LNCaP clone FGC (cell line): ENCODE results near the gene OSBPL1A.

Source experiments
- DNase-seq: peaks from one replicate; pipeline ENCODE4 v3.0.0-alpha.2; 2011; ENCODE audit warnings: low read depth
- H3K4me3 ChIP-seq: 2 replicates; pipeline ENCODE4 v1.5.1; 2011; ENCODE audit warnings: mild to moderate bottlenecking, low read depth, low read length, control low read depth
- CTCF ChIP-seq: IDR thresholded peaks from 2 replicates; pipeline ENCODE4 v1.5.1; 2012; ENCODE audit warnings: mild to moderate bottlenecking; ENCODE audit not compliant: control insufficient read depth, insufficient read depth; ENCODE audit errors: extremely low read depth

OSBPL1A gene

GRCh38 chr18:24248359-24248758, 149.3 kb downstream of the OSBPL1A start:
- no peak for TF ChIP-seq CTCF
- no peak overlapping the region for H3K4me3 ChIP-seq
- DNase-seq: no peak

GRCh38 chr18:24246143-24246542, 151.5 kb downstream of the OSBPL1A start:
- TF ChIP-seq CTCF: no peak
- no peak for DNase-seq
- H3K4me3 ChIP-seq: no peak overlapping the region

DNA sequence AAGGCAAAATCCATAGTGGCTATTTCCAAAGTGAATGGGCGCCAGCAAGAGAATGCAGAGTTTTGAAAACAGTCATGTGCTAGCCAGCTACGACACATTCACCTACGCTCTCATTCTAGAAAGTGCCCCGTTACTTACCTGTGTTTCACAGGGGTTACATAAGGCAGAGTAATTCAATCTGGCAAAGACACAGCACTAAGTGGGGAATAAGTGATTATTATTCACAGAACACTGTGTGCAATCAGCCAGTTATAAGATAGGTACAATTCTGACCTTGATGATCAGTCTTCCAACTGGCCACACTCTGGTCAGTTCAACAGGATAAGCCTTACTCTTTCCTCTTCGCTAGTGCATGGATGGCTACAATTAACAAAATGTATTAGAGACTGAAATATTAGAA, 152.9 kb downstream of the OSBPL1A start:
- no peak overlapping the region for H3K4me3 ChIP-seq
- no peak for TF ChIP-seq CTCF
- no peak for DNase-seq

GRCh38 chr18:24243677-24244076, 153.9 kb downstream of the OSBPL1A start:
- TF ChIP-seq CTCF: no peak
- H3K4me3 ChIP-seq: no peak overlapping the region
- DNase-seq: no peak

DNA sequence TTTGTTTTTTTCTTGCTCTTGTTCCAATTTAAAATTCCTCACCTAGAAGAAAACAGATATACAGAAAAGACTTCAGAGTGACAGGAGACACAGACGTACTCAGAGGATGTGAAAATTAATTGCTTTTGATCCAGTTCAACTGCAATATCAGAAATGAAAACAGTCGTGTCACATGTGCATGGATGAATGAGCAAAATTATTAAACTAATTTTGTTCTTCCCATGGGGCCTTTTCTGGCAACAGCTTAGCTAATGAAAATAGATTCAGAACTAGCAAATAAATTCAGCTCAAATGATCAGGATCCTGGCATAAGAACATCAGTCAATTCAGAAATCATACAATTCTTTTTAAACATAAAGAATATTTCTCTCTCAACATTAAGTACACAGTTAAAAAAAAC, 158.3 kb downstream of the OSBPL1A start:
- TF ChIP-seq CTCF: no peak
- H3K4me3 ChIP-seq: no peak overlapping the region
- DNase-seq: no peak

DNA sequence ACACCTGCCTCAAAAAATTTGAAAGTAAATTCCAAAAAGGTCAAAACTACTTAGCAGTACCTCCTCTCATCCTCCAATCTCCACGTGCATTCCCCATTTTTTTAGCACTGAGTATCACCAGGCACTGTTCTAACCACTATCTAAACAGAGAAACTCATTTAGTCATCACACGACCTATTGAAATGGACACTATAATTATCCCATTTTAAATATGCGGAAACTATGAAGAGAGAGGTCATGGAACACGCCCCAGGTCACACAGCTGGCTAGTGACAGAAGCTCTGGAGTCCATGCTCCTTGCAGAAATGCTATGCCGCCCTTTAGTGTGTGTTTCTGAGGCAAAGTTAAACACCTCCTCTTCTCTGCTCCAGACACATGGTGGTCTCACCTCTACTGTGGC, 159.2 kb downstream of the OSBPL1A start:
- no peak for TF ChIP-seq CTCF

GRCh38 chr18:24234850-24235418, 162.7 kb downstream of the OSBPL1A start:
- DNase-seq: no peak
- H3K4me3 ChIP-seq: no peak overlapping the region
- TF ChIP-seq CTCF: no peak

More for the DNA sequence above, 159.2 kb downstream of the OSBPL1A start:
- no peak overlapping the region for H3K4me3 ChIP-seq
- DNase-seq: no peak
